ENCODE measurements around the gene ABHD17A.

Gene ABHD17A

GRCh38 chr19:1832046-1832663 lies 53.1 kb downstream of the ABHD17A start:
- peaks cover 14% of the 10 kb centered on the region for H3K36me3 Mint-ChIP-seq (ENCODE audit: low read depth)
- no peak for TF ChIP-seq CTCF (IDR thresholded peaks at IDR 0.05)
- H3K27me3 Mint-ChIP-seq (ENCODE audit: low read depth, poor library complexity), result no peaks in the 10 kb centered on the region
- no peak overlapping the region for H3K4me3 Mint-ChIP-seq
- DNase-seq, result no peak
- no peak overlapping the region for H3K27ac Mint-ChIP-seq
- peaks cover 15% of the 10 kb centered on the region for H3K4me1 Mint-ChIP-seq
- no peaks in the 10 kb centered on the region for H3K9me3 Mint-ChIP-seq

GRCh38 chr19:1830978-1831377 lies 54.3 kb downstream of the ABHD17A start:
- DNase-seq, result no peak
- Mint-ChIP-seq H3K36me3 (ENCODE audit: low read depth) (peaks cover 14% of the 10 kb centered on the region), H3K9me3 (no peaks in the 10 kb centered on the region), H3K27ac (no peak overlapping the region), H3K4me3 (no peak overlapping the region), H3K4me1 (peaks cover 16% of the 10 kb centered on the region), H3K27me3 (ENCODE audit: low read depth, poor library complexity) (no peaks in the 10 kb centered on the region)
- TF ChIP-seq CTCF (IDR thresholded peaks at IDR 0.05), result no peak

- peaks cover 20% of the 10 kb centered on the region for H3K4me1 Mint-ChIP-seq
- H3K9me3 Mint-ChIP-seq, result no peaks in the 10 kb centered on the region
- no peaks in the 10 kb centered on the region for H3K27me3 Mint-ChIP-seq (ENCODE audit: low read depth, poor library complexity)
- peaks cover 18% of the 10 kb centered on the region for H3K36me3 Mint-ChIP-seq (ENCODE audit: low read depth)
- H3K27ac Mint-ChIP-seq, result no peak overlapping the region
- DNase-seq, result no peak
- TF ChIP-seq CTCF (IDR thresholded peaks at IDR 0.05), result no peak
- H3K4me3 Mint-ChIP-seq, result no peak overlapping the region
Observed at GRCh38 chr19:1830568-1830967, 54.7 kb downstream of the ABHD17A start.

- H3K27ac Mint-ChIP-seq, result no peak overlapping the region
Observed at GRCh38 chr19:1829958-1830357, 55.3 kb downstream of the ABHD17A start.

GRCh38 chr19:1828279-1829238 lies 56.7 kb downstream of the ABHD17A start:
- no peaks in the 10 kb centered on the region for H3K27me3 Mint-ChIP-seq (ENCODE audit: low read depth, poor library complexity)
- H3K36me3 Mint-ChIP-seq (ENCODE audit: low read depth), result peaks cover 23% of the 10 kb centered on the region
- no peak overlapping the region for H3K4me3 Mint-ChIP-seq
- no peak for DNase-seq
- no peaks in the 10 kb centered on the region for H3K9me3 Mint-ChIP-seq
- TF ChIP-seq CTCF (IDR thresholded peaks at IDR 0.05), result no peak
- H3K4me1 Mint-ChIP-seq, result peaks cover 20% of the 10 kb centered on the region
- H3K27ac Mint-ChIP-seq, result no peak overlapping the region

More at GRCh38 chr19:1829958-1830357, 55.3 kb downstream of the ABHD17A start:
- Mint-ChIP-seq H3K4me1 (peaks cover 20% of the 10 kb centered on the region), H3K27me3 (ENCODE audit: low read depth, poor library complexity) (no peaks in the 10 kb centered on the region), H3K36me3 (ENCODE audit: low read depth) (peaks cover 18% of the 10 kb centered on the region), H3K9me3 (no peaks in the 10 kb centered on the region), H3K4me3 (no peak overlapping the region)
- no peak for TF ChIP-seq CTCF (IDR thresholded peaks at IDR 0.05)
- DNase-seq, result no peak
